HepG2 (cell line): ENCODE measurements around the gene PTPN14. TPM values are rescaled to one million over a fixed set of nuclear protein-coding genes. Genes with fewer than 3 reads are reported as not detected.

Experiments
- ATAC-seq: fragments of 200-7000 bp; cut with Tn5 transposase; 3 replicates; pipeline ENCODE4 v1.9.1; 2020; ENCODE audit warnings: mild to moderate bottlenecking, moderate library complexity
- BruUV-seq: library from RNA; stranded (reverse); fragments of 400-500 nt; replicated peaks from 2 replicates; lab custom pipeline; 2021; lab: Mats Ljungman, UMichigan
- CTCF ChIA-PET: fragments of 300-600 bp; formaldehyde crosslinking; extraction: SDS; loops from one replicate; lab custom pipeline; 2021; ENCODE audit warnings: low total read pairs, inconsistent platforms, low intra/inter-chr PET ratio; lab: Yijun Ruan, JAX
- POLR2A ChIA-PET: fragments of 350-600 bp; sonication (Branson Sonifier 250); formaldehyde crosslinking; loops from one replicate; lab custom pipeline; 2020; ENCODE audit warnings: antibody characterized with exemption, inconsistent platforms; lab: Yijun Ruan, JAX
- DNase-seq: peaks from one replicate; pipeline ENCODE4 v3.0.0-alpha.2; 2015; ENCODE audit warnings: low spot score
- FAIRE-seq: peaks from 3 replicates; lab custom pipeline; 2011; peaks lifted over from hg19 to GRCh38; lab: Jason Lieb, UNC
- H2AFZ ChIP-seq: one replicate; pipeline ENCODE4 v1.6.1; 2011; ENCODE audit warnings: low read length, inconsistent platforms
- H3K27ac ChIP-seq: fragments of 300-600 bp; 3 replicates; pipeline ENCODE4 v1.8.0; 2011; ENCODE audit warnings: mixed run types, mild to moderate bottlenecking, mixed read lengths, low read length, inconsistent platforms; ENCODE audit not compliant: insufficient read depth; ENCODE audit errors: extremely low read length
- H3K27me3 ChIP-seq, 2 experiments: fragments of 200-600 bp in 1 of 2; 2 replicates in 1 of 2; 3 replicates in 1 of 2; pipeline versions ENCODE4 v1.6.0 to v1.8.0; 2011; ENCODE audit warnings: low read length in 2 of 2, mild to moderate bottlenecking in 2 of 2, moderate library complexity in 2 of 2, inconsistent platforms in 1 of 2; ENCODE audit not compliant: insufficient read depth in 2 of 2, control insufficient read depth in 1 of 2
- H3K36me3 ChIP-seq, 2 experiments: fragments of 200-600 bp in 1 of 2; replicated peaks in 1 of 2; 2 replicates in 1 of 2; 3 replicates in 1 of 2; pipeline versions ENCODE4 v1.5.1 to v1.8.0; 2011; ENCODE audit warnings: low read length in 2 of 2, inconsistent platforms in 1 of 2; ENCODE audit not compliant: insufficient read depth in 2 of 2, control insufficient read depth in 1 of 2
- H3K4me1 ChIP-seq: 2 replicates; pipeline ENCODE4 v1.5.1; 2012; ENCODE audit warnings: low read length, inconsistent platforms; ENCODE audit not compliant: insufficient read depth
- H3K4me2 ChIP-seq: 2 replicates; pipeline ENCODE4 v1.6.0; 2011; ENCODE audit warnings: low read depth, low read length, inconsistent platforms
- H3K4me3 ChIP-seq, 3 experiments: fragments of 200-600 bp in 1 of 3; sonication (generic), shearing (Covaris generic) in 1 of 3; replicated peaks in 1 of 3; 2 replicates each; pipeline ENCODE4 v1.5.1; 2011 to 2016; ENCODE audit warnings: low read length in 3 of 3, inconsistent platforms in 2 of 3, low read depth in 2 of 3, mild to moderate bottlenecking in 2 of 3, control low read depth in 1 of 3, mixed read lengths in 1 of 3; ENCODE audit not compliant: insufficient read depth in 1 of 3
- H3K79me2 ChIP-seq: one replicate; pipeline ENCODE4 v1.6.1; 2011; ENCODE audit warnings: low read length, inconsistent platforms; ENCODE audit not compliant: insufficient read depth
- H3K9ac ChIP-seq: 2 replicates; pipeline ENCODE4 v1.6.0; 2011; ENCODE audit warnings: mild to moderate bottlenecking, low read depth, low read length, inconsistent platforms; ENCODE audit not compliant: insufficient read depth
- H3K9me3 ChIP-seq: 2 replicates; pipeline ENCODE4 v1.5.1; 2012; ENCODE audit warnings: mild to moderate bottlenecking, low read length
- H4K20me1 ChIP-seq: 2 replicates; pipeline ENCODE4 v1.6.0; 2011; ENCODE audit warnings: inconsistent platforms, mild to moderate bottlenecking, low read length, moderate library complexity; ENCODE audit not compliant: insufficient read depth
- DNMT1 ChIP-seq: sonication (generic); formaldehyde crosslinking; IDR thresholded peaks from 2 replicates; pipeline ENCODE4 v1.5.1; 2020; ENCODE audit warnings: mild to moderate bottlenecking, missing genetic modification reagents
- SRSF4 ChIP-seq: fragments of 200-400 bp; formaldehyde crosslinking; IDR thresholded peaks from one replicate; pipeline ENCODE4 v1.6.1; 2018; ENCODE audit warnings: mild to moderate bottlenecking, low read depth, low read length, moderate library complexity; ENCODE audit not compliant: poor library complexity, severe bottlenecking
- TRAFD1 ChIP-seq: sonication (generic); formaldehyde crosslinking; IDR thresholded peaks from 2 replicates; pipeline ENCODE4 v1.5.1; 2020; ENCODE audit warnings: missing genetic modification reagents, mild to moderate bottlenecking, borderline replicate concordance
- ZNF652 ChIP-seq: IDR thresholded peaks from 2 replicates; pipeline ENCODE4 v1.6.1; 2016; ENCODE audit warnings: low read depth, borderline replicate concordance
- ZNF800 ChIP-seq: sonication (generic); formaldehyde crosslinking; IDR thresholded peaks from 2 replicates; pipeline ENCODE4 v1.4.0; 2020; ENCODE audit warnings: missing genetic modification reagents
- ZNF878 ChIP-seq: sonication (generic); formaldehyde crosslinking; IDR thresholded peaks from 2 replicates; pipeline ENCODE4 v1.8.1; 2023; ENCODE audit warnings: mild to moderate bottlenecking, missing genetic modification reagents, moderate library complexity
- WGBS: methylation state at CpG from one replicate; pipeline ENCODE4 v1.1.6; 2017; ENCODE audit warnings: low lambda C conversion rate; 5-methylcytosine and 5-hydroxymethylcytosine counted together
- in situ Hi-C: cut with HindIII; loops from 2 replicates; pipeline ENCODE4 v1.10.0; 2017; ENCODE audit warnings: low pct_unique_long_range_greater_than_20kb; ENCODE audit not compliant: extremely low pct_ligation_motif_present
- intact Hi-C: fragments of 100-400 bp; cut with micrococcal nuclease; formaldehyde crosslinking; loops from one replicate; pipeline ENCODE4 v1.10.0; 2022; ENCODE audit not compliant: unreplicated experiment
- polyA plus RNA-seq, 8 experiments: library from polyadenylated mRNA; depleted of rRNA in 3 of 8; stranded (reverse) in 7 of 8; unstranded in 1 of 8; fragments of >200 nt; fragmentation: Illumina TruSeq in 4 of 8; extraction: Trizol in 4 of 8; gene quantifications; 2 replicates each; pipeline versions ENCODE4 v1.2.1 to v1.2.3, GENCODE V29; 2011 to 2016; ENCODE audit warnings: low read depth in 4 of 8, missing spikeins in 1 of 8, mixed read lengths in 1 of 8; ENCODE audit not compliant: insufficient read depth in 1 of 8
- total RNA-seq, 5 experiments: library from RNA; depleted of rRNA; stranded (reverse); fragments of >200 nt; fragmentation: Illumina TruSeq; extraction: Trizol; gene quantifications; 2 replicates each; pipeline ENCODE4 v1.2.3, GENCODE V29; 2016; ENCODE audit warnings: low read depth in 1 of 5

Gene PTPN14
- total and polyA plus RNA-seq, 2 of the 13 experiments (the other 11 are each of a cell fraction or from before 2014, with no cell fraction given): 3.9 to 4.7 TPM

- no peak for TF ChIP-seq TRAFD1 (CRISPR knock-in tag)
- TF ChIP-seq ZNF878 (CRISPR knock-in tag): peak; percentile 56; the same call in 1 of the 2 replicates
- no peak for TF ChIP-seq DNMT1 (CRISPR knock-in tag)
- no peak for TF ChIP-seq ZNF800 (CRISPR knock-in tag)
Measured at GRCh38 chr1:214516434-214517326, 34.7 kb downstream of the PTPN14 start (continued).

GRCh38 chr1:214515544-214516433 lies 35.6 kb downstream of the PTPN14 start:
- no peak for DNase-seq
- Histone ChIP-seq H3K4me2 (no peak overlapping the region), H2AFZ (no peak overlapping the region), H3K9ac (no peak overlapping the region), H3K36me3 (no peaks in the 10 kb centered on the region), H3K9me3 (no peaks in the 10 kb centered on the region), H3K4me1 (peaks cover 16% of the 10 kb centered on the region), H3K4me3 (no peak overlapping the region), H4K20me1 (peaks cover 24% of the 10 kb centered on the region), H3K79me2 (no peaks in the 10 kb centered on the region), H3K27ac (no peak overlapping the region), H3K27me3 (no peaks in the 10 kb centered on the region)
- BruUV-seq: no TSS peak
- 90% methylated on average over 3 of the region's 3 CpGs for WGBS
- in situ Hi-C loops: no loop called here
- ATAC-seq: no peak
- FAIRE-seq: no peak
- intact Hi-C loops: loop anchor here (1.0 to 2.0 kb wide), 2 partner anchors 8 to 35 kb away; partner anchors contain the start of gene PTPN14
- POLR2A ChIA-PET: no interaction called here
- 0 out of 2 replicates have a peak, but pooled peaks have one; percentile 21 for TF ChIP-seq ZNF652 (CRISPR knock-in tag)
- TF ChIP-seq SRSF4: no peak
- CTCF ChIA-PET: no interaction called here
